HFFc6 (cell line): ENCODE data around the gene RSF1. TPM values are rescaled to one million over a fixed set of nuclear protein-coding genes. Genes with fewer than 3 reads are reported as not detected.

Source experiments
- DNase-seq: peaks from one replicate; pipeline ENCODE4 v3.0.0-alpha.2; 2018
- H3K27ac Mint-ChIP-seq: 2 replicates; pipeline ENCODE4 v1.8.0; 2020; ENCODE audit warnings: mild to moderate bottlenecking, mixed read lengths
- H3K27me3 Mint-ChIP-seq: 2 replicates; pipeline ENCODE4 v1.8.0; 2021; ENCODE audit warnings: mild to moderate bottlenecking, moderate library complexity, mixed read lengths; ENCODE audit not compliant: insufficient read depth
- H3K36me3 Mint-ChIP-seq: 2 replicates; pipeline ENCODE4 v1.8.0; 2021; ENCODE audit warnings: low read depth, mixed read lengths
- H3K4me1 Mint-ChIP-seq: 2 replicates; pipeline ENCODE4 v1.8.0; 2020; ENCODE audit warnings: low read depth, mixed read lengths
- H3K4me3 Mint-ChIP-seq: 2 replicates; pipeline ENCODE4 v1.8.0; 2020; ENCODE audit warnings: mild to moderate bottlenecking, moderate library complexity, mixed read lengths
- H3K9me3 Mint-ChIP-seq: 2 replicates; pipeline ENCODE4 v1.8.0; 2020; ENCODE audit warnings: mild to moderate bottlenecking, mixed read lengths
- CTCF ChIP-seq: fragments of 200-600 bp; sonication (generic); IDR thresholded peaks from 2 replicates; pipeline ENCODE4 v1.5.0; 2021; ENCODE audit warnings: antibody characterized with exemption, mild to moderate bottlenecking
- total RNA-seq, 6 experiments: library from RNA; stranded (reverse); fragmentation: NEBNext Ultra II Directional; extraction: Animal tissue kit (Norgen Biotek cat#: 25700); gene quantifications; 2 replicates in 1 of 6; 3 replicates in 5 of 6; pipeline ENCODE4 v1.2.3, GENCODE V29; 2021

The RSF1 gene
- total RNA-seq, 6 experiments from 2014 or later = 44.7 to 59.2 (median 55.3) TPM

- no peak overlapping the region for H3K4me3 Mint-ChIP-seq
- peaks cover 33% of the 10 kb centered on the region for H3K4me1 Mint-ChIP-seq
- H3K27me3 Mint-ChIP-seq = no peaks in the 10 kb centered on the region; the same call in 1 of the 2 replicates
- DNase-seq = no peak
- no peak overlapping the region for H3K27ac Mint-ChIP-seq
- no peaks in the 10 kb centered on the region for H3K9me3 Mint-ChIP-seq
- peaks cover 9% of the 10 kb centered on the region for H3K36me3 Mint-ChIP-seq
- TF ChIP-seq CTCF = no peak
Observed at GRCh38 chr11:77748266-77748665, 72.3 kb downstream of the RSF1 start.

GRCh38 chr11:77747381-77747969 is 73.0 kb downstream of the RSF1 start:
- no peaks in the 10 kb centered on the region; the same call in 1 of the 2 replicates for H3K27me3 Mint-ChIP-seq
- H3K27ac Mint-ChIP-seq = peak overlapping the region; percentile 50
- TF ChIP-seq CTCF = no peak
- DNase-seq = peak; percentile 38
- peaks cover 16% of the 10 kb centered on the region for H3K36me3 Mint-ChIP-seq
- H3K4me1 Mint-ChIP-seq = peaks cover 26% of the 10 kb centered on the region
- H3K4me3 Mint-ChIP-seq = peak overlapping the region; percentile 23
- no peaks in the 10 kb centered on the region for H3K9me3 Mint-ChIP-seq

- Mint-ChIP-seq H3K36me3 (peaks cover 42% of the 10 kb centered on the region), H3K27me3 (no peaks in the 10 kb centered on the region), H3K9me3 (peaks cover 12% of the 10 kb centered on the region), H3K4me1 (no peaks in the 10 kb centered on the region), H3K4me3 (no peak overlapping the region), H3K27ac (no peak overlapping the region)
- no peak for DNase-seq
- TF ChIP-seq CTCF = no peak
Observed at GRCh38 chr11:77736473-77736872, 84.0 kb downstream of the RSF1 start.

- TF ChIP-seq CTCF = no peak
- H3K27ac Mint-ChIP-seq = no peak overlapping the region
Observed at GRCh38 chr11:77734890-77735289, 85.6 kb downstream of the RSF1 start.

GRCh38 chr11:77732143-77732542 is 88.4 kb downstream of the RSF1 start:
- Mint-ChIP-seq H3K27ac (no peak overlapping the region), H3K4me1 (no peaks in the 10 kb centered on the region), H3K27me3 (no peaks in the 10 kb centered on the region; the same call in 1 of the 2 replicates), H3K36me3 (peaks cover 44% of the 10 kb centered on the region), H3K9me3 (peaks cover 25% of the 10 kb centered on the region), H3K4me3 (no peak overlapping the region)
- TF ChIP-seq CTCF = no peak
- no peak for DNase-seq

More at GRCh38 chr11:77734890-77735289, 85.6 kb downstream of the RSF1 start:
- H3K9me3 Mint-ChIP-seq = peaks cover 25% of the 10 kb centered on the region
- H3K4me1 Mint-ChIP-seq = no peaks in the 10 kb centered on the region
- DNase-seq = no peak
- peaks cover 50% of the 10 kb centered on the region for H3K36me3 Mint-ChIP-seq
- no peak overlapping the region for H3K4me3 Mint-ChIP-seq
- H3K27me3 Mint-ChIP-seq = no peaks in the 10 kb centered on the region; the same call in 1 of the 2 replicates
